ENCODE results near the gene GLYR1. TPM values are rescaled to one million over a fixed set of nuclear protein-coding genes. Genes with fewer than 3 reads are reported as not detected.

The GLYR1 gene
- total and polyA plus RNA-seq, 10 of the 15 experiments (the other 5 are each of a cell fraction or from before 2014, with no cell fraction given): 7.3 to 90.2 (median 57.2) TPM

DNA sequence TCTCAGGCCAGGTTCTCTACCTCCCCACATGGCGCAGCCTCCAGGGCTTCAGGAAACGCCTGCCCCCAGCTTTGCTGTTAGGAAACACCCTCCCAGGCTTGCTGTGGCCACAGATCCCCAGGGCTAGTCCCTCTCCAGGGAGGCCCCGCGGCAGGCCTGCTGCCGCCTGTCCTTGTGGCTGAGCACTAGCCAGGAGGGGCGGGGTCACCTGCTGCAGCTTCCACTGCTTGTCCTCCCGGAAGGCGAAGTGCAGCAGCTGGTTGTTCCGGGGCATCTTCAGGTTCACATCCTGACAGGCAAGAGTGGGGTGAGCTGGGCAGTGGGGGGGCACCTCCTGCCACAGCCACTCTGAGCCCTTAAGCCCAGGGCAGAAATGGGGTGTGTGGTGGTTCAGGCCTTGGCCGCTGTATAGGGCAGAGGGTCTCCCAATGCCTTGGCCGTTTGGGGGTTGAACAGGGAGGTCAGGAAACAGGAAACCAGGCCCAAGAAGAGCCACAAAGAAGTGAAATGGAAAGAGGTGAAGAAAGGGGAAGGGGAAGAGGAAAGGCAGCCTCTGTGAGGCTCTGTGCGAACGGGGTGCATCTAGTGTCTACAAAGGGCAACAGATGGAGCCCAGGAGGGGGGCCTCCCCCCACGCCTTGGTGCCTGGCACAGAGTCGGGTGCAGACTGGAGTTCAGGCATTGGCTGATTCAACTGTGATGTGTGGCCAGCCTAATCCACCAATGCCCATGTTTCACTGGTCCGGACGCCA, 46.6 kb downstream of the GLYR1 start (continued):
- TF ChIP-seq IRF5 (IDR thresholded peaks at IDR 0.05; ENCODE audit: borderline replicate concordance) (no peak), MLLT1 (IDR thresholded peaks at IDR 0.05) (no peak), SUZ12 (IDR thresholded peaks at IDR 0.05; ENCODE audit: unreplicated experiment) (no peak), NBN (IDR thresholded peaks at IDR 0.05) (no peak), WRNIP1 (IDR thresholded peaks at IDR 0.05; ENCODE audit: borderline replicate concordance, low read depth, low read length) (no peak), HDAC6 (IDR thresholded peaks at IDR 0.05; ENCODE audit: unreplicated experiment) (no peak), NR2C2 (IDR thresholded peaks at IDR 0.05; ENCODE audit: borderline replicate concordance, control insufficient read depth, insufficient read length, low read depth) (no peak), ZNF687 (IDR thresholded peaks at IDR 0.05) (peak; percentile 93), RB1 (IDR thresholded peaks at IDR 0.05; ENCODE audit: borderline replicate concordance) (no peak), PAX5 (IDR thresholded peaks at IDR 0.05; ENCODE audit: borderline replicate concordance, low read depth, low read length) (0 out of 2 replicates have a peak, but pooled peaks have one; percentile 10), ZNF384 (IDR thresholded peaks at IDR 0.05; ENCODE audit: borderline replicate concordance, low read depth, low read length) (no peak), ZNF622 (IDR thresholded peaks at IDR 0.05) (no peak), YY1 (IDR thresholded peaks at IDR 0.05; ENCODE audit: low read depth, low read length) (no peak), CBFB (IDR thresholded peaks at IDR 0.05; ENCODE audit: low read depth) (no peak), SMC3 (IDR thresholded peaks at IDR 0.05; ENCODE audit: borderline replicate concordance, low read length) (no peak), ASH2L (IDR thresholded peaks at IDR 0.05; ENCODE audit: borderline replicate concordance, low read depth) (no peak), ELK1 (IDR thresholded peaks at IDR 0.05; ENCODE audit: low read depth, low read length) (no peak), IRF4 (IDR thresholded peaks at IDR 0.05; ENCODE audit: low read depth, low read length) (no peak), BCL11A (IDR thresholded peaks at IDR 0.05; ENCODE audit: low read depth, low read length) (no peak)
- TF ChIP-seq, protein P1, sequence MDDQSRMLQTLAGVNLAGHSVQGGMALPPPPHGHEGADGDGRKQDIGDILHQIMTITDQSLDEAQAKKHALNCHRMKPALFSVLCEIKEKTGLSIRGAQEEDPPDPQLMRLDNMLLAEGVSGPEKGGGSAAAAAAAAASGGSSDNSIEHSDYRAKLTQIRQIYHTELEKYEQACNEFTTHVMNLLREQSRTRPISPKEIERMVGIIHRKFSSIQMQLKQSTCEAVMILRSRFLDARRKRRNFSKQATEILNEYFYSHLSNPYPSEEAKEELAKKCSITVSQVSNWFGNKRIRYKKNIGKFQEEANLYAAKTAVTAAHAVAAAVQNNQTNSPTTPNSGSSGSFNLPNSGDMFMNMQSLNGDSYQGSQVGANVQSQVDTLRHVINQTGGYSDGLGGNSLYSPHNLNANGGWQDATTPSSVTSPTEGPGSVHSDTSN (IDR thresholded peaks at IDR 0.05; ENCODE audit: insufficient replicate concordance, low read depth, low read length): no peak
